ENCODE data around the gene BTNL9.
"Not testable (repeated sequence)": the region's sequence is repeated elsewhere in the genome, so short reads cannot be mapped to it uniquely, and the experiment has no call there.

The BTNL9 gene

GRCh38 chr5:181017448-181017847 is 22.6 kb upstream of the BTNL9 start:
- not testable (repeated sequence) for H3K4me3 ChIP-seq (ENCODE audit: severe bottlenecking); ATAC-seq (ENCODE audit: low read depth); H3K27ac ChIP-seq (ENCODE audit: poor library complexity, severe bottlenecking); H3K27me3 ChIP-seq (ENCODE audit: insufficient read depth, poor library complexity, severe bottlenecking); H3K9me3 ChIP-seq (ENCODE audit: severe bottlenecking); H3K4me1 ChIP-seq (ENCODE audit: insufficient read depth, poor library complexity, severe bottlenecking); DNase-seq (ENCODE audit: low spot score); H3K36me3 ChIP-seq (ENCODE audit: low read depth)

GRCh38 chr5:181020688-181021087 is 19.4 kb upstream of the BTNL9 start:
- DNase-seq (ENCODE audit: low spot score) (no peak), ATAC-seq (ENCODE audit: low read depth) (no peak)
- Histone ChIP-seq H3K27me3 (ENCODE audit: insufficient read depth, poor library complexity, severe bottlenecking) (no peaks in the 10 kb centered on the region), H3K4me1 (ENCODE audit: insufficient read depth, poor library complexity, severe bottlenecking) (no peaks in the 10 kb centered on the region), H3K4me3 (ENCODE audit: severe bottlenecking) (no peak overlapping the region), H3K27ac (ENCODE audit: poor library complexity, severe bottlenecking) (no peak overlapping the region), H3K9me3 (ENCODE audit: severe bottlenecking) (peaks cover 15% of the 10 kb centered on the region), H3K36me3 (ENCODE audit: low read depth) (no peaks in the 10 kb centered on the region)
- no peak for TF ChIP-seq CTCF (IDR thresholded peaks at IDR 0.05; ENCODE audit: poor library complexity, severe bottlenecking)

- Histone ChIP-seq H3K4me3 (ENCODE audit: severe bottlenecking) (no peak overlapping the region), H3K27me3 (ENCODE audit: insufficient read depth, poor library complexity, severe bottlenecking) (peaks cover 2% of the 10 kb centered on the region), H3K4me1 (ENCODE audit: insufficient read depth, poor library complexity, severe bottlenecking) (no peaks in the 10 kb centered on the region), H3K9me3 (ENCODE audit: severe bottlenecking) (peaks cover 15% of the 10 kb centered on the region), H3K27ac (ENCODE audit: poor library complexity, severe bottlenecking) (no peak overlapping the region), H3K36me3 (ENCODE audit: low read depth) (no peaks in the 10 kb centered on the region)
- peak; percentile 44; the same call in 1 of the 3 replicates for ATAC-seq (ENCODE audit: low read depth)
- DNase-seq (ENCODE audit: low spot score): no peak
- no peak for TF ChIP-seq CTCF (IDR thresholded peaks at IDR 0.05; ENCODE audit: poor library complexity, severe bottlenecking)
Measured at GRCh38 chr5:181024245-181025064, 15.6 kb upstream of the BTNL9 start.

- no peak overlapping the region for H3K27ac ChIP-seq (ENCODE audit: poor library complexity, severe bottlenecking)
- H3K27me3 ChIP-seq (ENCODE audit: insufficient read depth, poor library complexity, severe bottlenecking): peaks cover 5% of the 10 kb centered on the region
- no peak for ATAC-seq (ENCODE audit: low read depth)
- no peak for DNase-seq (ENCODE audit: low spot score)
- no peaks in the 10 kb centered on the region for H3K36me3 ChIP-seq (ENCODE audit: low read depth)
- no peak for TF ChIP-seq CTCF (IDR thresholded peaks at IDR 0.05; ENCODE audit: poor library complexity, severe bottlenecking)
- no peaks in the 10 kb centered on the region for H3K4me1 ChIP-seq (ENCODE audit: insufficient read depth, poor library complexity, severe bottlenecking)
- no peak overlapping the region for H3K4me3 ChIP-seq (ENCODE audit: severe bottlenecking)
- H3K9me3 ChIP-seq (ENCODE audit: severe bottlenecking): peaks cover 7% of the 10 kb centered on the region
Measured at GRCh38 chr5:181027452-181028031, 12.5 kb upstream of the BTNL9 start.

- H3K36me3 ChIP-seq (ENCODE audit: low read depth): no peaks in the 10 kb centered on the region
- H3K27ac ChIP-seq (ENCODE audit: poor library complexity, severe bottlenecking): no peak overlapping the region
- no peaks in the 10 kb centered on the region for H3K4me1 ChIP-seq (ENCODE audit: insufficient read depth, poor library complexity, severe bottlenecking)
- peaks cover under 1% of the 10 kb centered on the region for H3K9me3 ChIP-seq (ENCODE audit: severe bottlenecking)
- peaks cover 5% of the 10 kb centered on the region for H3K27me3 ChIP-seq (ENCODE audit: insufficient read depth, poor library complexity, severe bottlenecking)
- TF ChIP-seq CTCF (IDR thresholded peaks at IDR 0.05; ENCODE audit: poor library complexity, severe bottlenecking): no peak
- DNase-seq (ENCODE audit: low spot score) (peak; percentile 49), ATAC-seq (ENCODE audit: low read depth) (no peak)
- no peak overlapping the region for H3K4me3 ChIP-seq (ENCODE audit: severe bottlenecking)
Measured at GRCh38 chr5:181028032-181028819, 11.8 kb upstream of the BTNL9 start.

Measured in RWPE2 (cell line).